D721Med (cell line): ENCODE results near the gene GPR39.

Experiments
- DNase-seq: peaks from one replicate; pipeline ENCODE4 v3.0.0; 2011; ENCODE audit warnings: low spot score; ENCODE audit not compliant: insufficient read length
- FAIRE-seq: peaks from 2 replicates; lab custom pipeline; 2011; peaks lifted over from hg19 to GRCh38; lab: Jason Lieb, UNC
- CTCF ChIP-seq: IDR thresholded peaks from 2 replicates; pipeline ENCODE4 v1.5.1; 2012; ENCODE audit warnings: mild to moderate bottlenecking, control low read depth; ENCODE audit not compliant: insufficient read depth; ENCODE audit errors: missing control alignments

GPR39 gene

DNA sequence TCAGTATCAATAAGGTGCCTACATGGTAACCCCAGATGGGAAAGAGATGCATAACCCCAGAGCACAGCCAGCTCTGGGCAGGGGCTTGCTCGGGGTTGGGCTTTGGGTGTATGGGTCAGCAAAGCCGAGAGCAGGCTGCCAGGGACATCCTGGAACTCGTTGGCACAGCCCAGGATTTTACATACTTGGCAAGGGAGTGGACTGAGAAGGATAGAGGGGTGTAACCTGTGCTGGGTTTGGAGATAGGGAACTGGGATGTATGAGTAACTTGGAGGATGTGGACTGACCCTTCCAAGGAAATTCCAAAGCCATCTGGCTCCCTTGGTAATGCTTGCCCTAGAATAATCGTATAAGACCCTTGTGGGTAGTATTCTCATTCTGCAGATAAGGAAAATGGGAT lies 44.2 kb downstream of the GPR39 start:
- no peak for DNase-seq
- no peak for TF ChIP-seq CTCF
- no peak for FAIRE-seq

DNA sequence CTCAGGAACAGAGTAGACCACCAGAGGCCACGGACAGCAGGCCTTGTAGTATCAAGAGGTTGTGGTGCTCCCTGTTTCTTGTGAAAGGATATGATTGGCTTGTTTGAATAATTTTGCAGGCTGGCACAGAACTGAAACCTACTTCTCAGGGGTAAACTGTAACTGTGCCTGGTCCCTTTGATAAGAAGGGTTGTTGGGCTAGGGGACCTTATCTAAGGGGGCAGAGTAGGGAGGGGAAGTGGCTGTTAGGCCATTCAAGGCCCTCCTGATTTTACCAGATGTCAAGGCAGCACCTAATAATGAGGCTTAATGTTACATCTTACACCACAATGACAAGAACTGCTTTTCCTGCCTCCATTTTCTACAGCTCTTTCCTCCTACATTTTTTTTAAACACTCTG lies 45.6 kb downstream of the GPR39 start:
- no peak for FAIRE-seq
- no peak for DNase-seq
- TF ChIP-seq CTCF: no peak

DNA sequence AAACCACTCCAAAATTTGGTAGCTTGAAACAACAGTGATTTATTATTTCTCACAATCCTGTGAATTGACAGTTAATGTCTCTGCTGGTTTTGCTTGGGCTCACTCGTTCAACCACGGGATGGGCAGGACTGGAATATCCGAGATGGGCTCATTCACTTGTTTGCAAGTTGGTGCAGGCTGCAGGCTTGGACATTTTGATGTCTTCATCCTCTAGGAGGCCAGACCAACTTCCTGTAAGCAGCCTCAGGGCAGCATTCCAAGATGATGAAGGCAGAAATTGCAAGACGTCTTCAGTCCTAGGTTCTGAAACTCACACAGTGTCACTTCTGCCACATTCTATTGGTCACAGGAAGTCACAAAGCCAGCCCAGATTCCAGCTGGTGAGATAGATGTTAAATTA lies 47.1 kb downstream of the GPR39 start:
- no peak for TF ChIP-seq CTCF
- DNase-seq (no peak), FAIRE-seq (no peak)

GRCh38 chr2:132465917-132466316 lies 49.3 kb downstream of the GPR39 start:
- FAIRE-seq (no peak), DNase-seq (no peak)
- no peak for TF ChIP-seq CTCF

DNA sequence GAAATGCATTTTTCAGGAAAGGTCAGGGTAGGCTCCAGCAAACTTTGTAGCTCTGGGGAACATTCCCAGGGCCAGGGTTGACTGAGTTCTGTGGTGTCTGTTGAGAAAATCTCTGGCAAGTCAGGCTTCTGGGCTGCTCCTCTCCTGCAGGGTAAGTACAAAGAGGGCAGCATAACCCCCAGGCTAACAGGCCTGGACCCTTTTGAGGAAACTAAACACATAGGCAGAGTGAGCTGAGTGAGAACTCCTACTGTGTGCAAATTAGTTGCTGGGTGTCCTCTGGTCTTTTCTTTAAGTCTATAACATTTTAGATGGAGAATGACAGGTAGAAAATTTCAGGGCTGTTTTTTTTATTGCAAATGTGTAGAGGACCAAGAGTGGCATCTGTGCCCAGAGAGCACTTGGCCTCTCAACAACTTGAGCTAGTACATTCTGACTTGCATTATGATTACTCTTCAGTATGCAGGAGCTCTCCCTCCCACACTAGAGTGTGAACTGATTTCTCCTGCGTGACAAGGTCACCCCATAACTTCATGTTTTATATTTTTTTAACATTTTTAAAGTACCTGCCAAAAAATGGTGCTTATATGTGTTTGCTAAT lies 49.9 kb downstream of the GPR39 start:
- TF ChIP-seq CTCF: no peak
- no peak for DNase-seq
- no peak for FAIRE-seq

- DNase-seq (no peak), FAIRE-seq (no peak)
- TF ChIP-seq CTCF: no peak
These were observed 52.4 kb downstream of the GPR39 start for GRCh38 chr2:132468821-132469675.

DNA sequence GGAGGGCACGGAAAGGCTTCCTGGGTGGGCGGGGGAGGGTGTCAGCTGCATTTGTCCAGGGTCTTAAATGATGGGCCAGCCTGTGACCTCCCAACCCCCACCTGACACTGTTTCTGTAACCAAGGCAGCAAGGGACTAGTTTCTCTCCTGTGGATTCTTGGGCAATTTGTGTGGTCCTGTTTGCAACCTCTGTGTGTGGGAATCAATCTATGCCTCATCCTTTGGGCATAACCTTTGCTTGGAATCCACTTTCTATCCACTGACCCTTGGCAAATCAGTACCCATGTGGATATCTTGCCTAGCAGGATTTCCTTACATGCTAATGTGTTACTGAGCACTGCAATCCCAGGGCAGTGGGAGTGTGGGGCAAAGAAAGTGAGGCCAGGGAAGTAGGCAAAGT lies 54.1 kb downstream of the GPR39 start:
- FAIRE-seq (no peak), DNase-seq (no peak)
- no peak for TF ChIP-seq CTCF
